Astrocyte of the spinal cord (primary cell): ENCODE measurements around the gene STK11IP.

Experiments
- DNase-seq: peaks from one replicate; pipeline ENCODE4 v3.0.0; 2011; ENCODE audit warnings: low read depth, low spot score
- H3K4me3 ChIP-seq: 2 replicates; pipeline ENCODE4 v1.5.1; 2011; ENCODE audit warnings: low read depth, mild to moderate bottlenecking, low read length, moderate library complexity
- in situ Hi-C: cut with HindIII; loops from 2 replicates; pipeline ENCODE4 v1.10.0; 2017; ENCODE audit warnings: low sequenced_read_pairs
- TF ChIP-seq, protein P1 (sequence below): IDR thresholded peaks from 2 replicates; pipeline ENCODE4 v1.5.1; 2012; ENCODE audit warnings: low read depth, mild to moderate bottlenecking, low read length, inconsistent platforms

Gene STK11IP

DNA sequence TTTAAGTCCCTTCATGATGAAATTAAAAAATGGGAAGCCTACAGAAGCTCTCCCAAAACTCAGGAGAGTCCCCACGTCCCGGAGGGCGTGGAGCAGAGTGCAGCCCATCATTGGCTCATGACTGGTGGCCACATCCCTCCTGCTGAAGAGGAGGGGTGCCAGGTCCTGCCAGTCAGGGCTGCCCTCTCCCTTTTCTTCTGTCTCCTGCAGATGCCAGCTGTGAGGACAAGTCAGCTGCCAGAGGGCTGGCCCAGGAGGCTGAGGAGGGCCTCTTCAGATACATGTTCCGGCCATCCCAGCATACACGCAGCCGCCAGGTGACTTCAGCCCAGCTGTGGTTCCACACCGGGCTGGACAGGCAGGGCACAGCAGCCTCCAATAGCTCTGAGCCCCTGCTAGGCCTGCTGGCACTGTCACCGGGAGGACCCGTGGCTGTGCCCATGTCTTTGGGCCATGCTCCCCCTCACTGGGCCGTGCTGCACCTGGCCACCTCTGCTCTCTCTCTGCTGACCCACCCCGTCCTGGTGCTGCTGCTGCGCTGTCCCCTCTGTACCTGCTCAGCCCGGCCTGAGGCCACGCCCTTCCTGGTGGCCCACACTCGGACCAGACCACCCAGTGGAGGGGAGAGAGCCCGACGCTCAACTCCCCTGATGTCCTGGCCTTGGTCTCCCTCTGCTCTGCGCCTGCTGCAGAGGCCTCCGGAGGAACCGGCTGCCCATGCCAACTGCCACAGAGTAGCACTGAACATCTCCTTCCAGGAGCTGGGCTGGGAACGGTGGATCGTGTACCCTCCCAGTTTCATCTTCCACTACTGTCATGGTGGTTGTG lies 23.0 kb upstream of the STK11IP start:
- in situ Hi-C loops: no loop called here

DNA sequence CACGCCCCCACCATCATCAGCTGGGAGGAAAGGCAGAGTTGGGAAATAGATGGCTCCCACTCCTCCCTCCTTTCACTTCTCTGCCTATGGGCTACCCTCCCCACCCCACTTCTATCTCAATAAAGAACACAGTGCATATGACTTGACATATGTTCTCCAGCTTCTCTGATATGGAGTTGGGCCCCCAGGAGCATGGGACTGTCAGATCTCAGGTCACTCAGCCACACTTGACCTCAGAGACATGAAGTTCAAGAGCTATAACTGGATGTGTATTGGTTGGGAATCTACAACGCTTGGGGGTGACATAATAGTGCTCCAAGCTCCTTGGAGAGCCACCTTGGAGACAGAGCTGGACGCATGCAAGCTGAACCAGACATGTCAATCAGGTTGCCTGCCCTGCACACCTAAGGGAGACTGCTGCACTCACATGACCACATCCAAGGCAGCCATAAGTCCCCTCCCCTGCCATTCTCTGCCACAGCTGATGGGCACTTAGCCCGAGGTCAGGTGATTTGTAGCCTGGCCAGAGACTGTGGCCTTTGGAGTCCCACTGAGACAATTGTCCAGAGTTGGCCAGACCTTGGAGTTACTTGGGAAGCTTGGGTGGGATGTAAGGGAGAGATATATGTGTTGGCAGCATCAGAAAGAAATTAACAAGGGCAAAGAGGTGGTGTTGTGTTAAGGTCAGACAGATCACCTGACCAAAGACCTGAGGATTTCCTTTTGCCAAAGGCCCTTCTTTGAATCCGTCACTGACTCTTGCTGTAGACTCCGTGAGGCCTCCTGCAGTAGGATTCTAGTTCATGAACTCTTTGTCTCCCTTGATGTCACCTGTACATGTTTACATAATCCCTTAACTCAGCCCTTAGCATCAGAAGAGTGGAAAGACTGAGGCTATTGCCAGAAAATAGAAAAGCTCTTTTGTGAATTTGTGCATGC lies 21.8 kb upstream of the STK11IP start:
- TF ChIP-seq, protein P1, sequence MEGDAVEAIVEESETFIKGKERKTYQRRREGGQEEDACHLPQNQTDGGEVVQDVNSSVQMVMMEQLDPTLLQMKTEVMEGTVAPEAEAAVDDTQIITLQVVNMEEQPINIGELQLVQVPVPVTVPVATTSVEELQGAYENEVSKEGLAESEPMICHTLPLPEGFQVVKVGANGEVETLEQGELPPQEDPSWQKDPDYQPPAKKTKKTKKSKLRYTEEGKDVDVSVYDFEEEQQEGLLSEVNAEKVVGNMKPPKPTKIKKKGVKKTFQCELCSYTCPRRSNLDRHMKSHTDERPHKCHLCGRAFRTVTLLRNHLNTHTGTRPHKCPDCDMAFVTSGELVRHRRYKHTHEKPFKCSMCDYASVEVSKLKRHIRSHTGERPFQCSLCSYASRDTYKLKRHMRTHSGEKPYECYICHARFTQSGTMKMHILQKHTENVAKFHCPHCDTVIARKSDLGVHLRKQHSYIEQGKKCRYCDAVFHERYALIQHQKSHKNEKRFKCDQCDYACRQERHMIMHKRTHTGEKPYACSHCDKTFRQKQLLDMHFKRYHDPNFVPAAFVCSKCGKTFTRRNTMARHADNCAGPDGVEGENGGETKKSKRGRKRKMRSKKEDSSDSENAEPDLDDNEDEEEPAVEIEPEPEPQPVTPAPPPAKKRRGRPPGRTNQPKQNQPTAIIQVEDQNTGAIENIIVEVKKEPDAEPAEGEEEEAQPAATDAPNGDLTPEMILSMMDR: no peak
- no peak overlapping the region for H3K4me3 ChIP-seq
- no peak for DNase-seq
- in situ Hi-C loops: no loop called here

More for the DNA sequence above, 23.0 kb upstream of the STK11IP start:
- no peak overlapping the region for H3K4me3 ChIP-seq
- TF ChIP-seq, protein P1: no peak
- no peak for DNase-seq

DNA sequence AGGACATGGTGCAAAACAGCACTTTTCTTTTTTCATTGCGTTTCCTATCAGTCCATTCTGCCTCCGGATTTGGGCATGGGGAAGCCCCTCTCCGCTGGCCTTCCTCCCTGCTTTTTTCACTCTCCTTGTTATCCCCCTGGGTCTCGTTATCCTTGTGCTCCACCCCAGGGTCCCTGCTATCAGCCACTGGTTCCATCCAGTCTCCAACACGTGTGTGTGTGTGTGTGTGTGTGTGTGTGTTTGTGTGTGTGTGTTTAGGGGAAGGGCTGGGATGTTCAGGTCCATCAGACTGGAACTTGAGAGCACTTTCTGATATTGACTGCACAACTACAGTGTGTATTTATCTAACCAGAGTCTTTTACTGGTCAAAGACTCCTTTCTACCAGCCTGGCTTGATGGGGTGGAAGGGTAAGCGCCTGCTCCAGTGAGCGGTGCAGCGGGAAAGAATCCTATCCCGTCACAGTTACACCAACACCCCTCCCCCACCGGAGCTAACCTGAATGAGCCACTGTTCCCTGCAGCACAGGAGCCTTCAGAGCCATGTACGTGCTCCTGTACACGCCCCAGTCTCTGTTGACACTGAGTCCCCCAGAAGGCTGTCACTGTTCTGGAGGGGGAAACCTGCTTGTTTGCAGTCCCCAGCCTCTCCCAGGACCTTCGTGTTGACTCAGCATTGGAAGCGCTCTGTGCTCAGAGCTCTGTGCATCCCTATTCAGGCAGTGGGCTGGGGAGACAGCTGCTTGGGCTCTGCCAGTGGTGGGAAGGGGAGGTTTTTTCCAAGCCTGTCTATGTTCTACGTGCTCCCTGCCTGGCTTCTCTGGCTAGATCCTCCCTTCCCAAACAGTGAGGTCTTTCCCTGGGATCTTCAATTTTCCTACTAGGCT lies 20.9 kb upstream of the STK11IP start:
- DNase-seq: no peak
- no peak overlapping the region for H3K4me3 ChIP-seq
- TF ChIP-seq, protein P1: no peak
- in situ Hi-C loops: no loop called here

DNA sequence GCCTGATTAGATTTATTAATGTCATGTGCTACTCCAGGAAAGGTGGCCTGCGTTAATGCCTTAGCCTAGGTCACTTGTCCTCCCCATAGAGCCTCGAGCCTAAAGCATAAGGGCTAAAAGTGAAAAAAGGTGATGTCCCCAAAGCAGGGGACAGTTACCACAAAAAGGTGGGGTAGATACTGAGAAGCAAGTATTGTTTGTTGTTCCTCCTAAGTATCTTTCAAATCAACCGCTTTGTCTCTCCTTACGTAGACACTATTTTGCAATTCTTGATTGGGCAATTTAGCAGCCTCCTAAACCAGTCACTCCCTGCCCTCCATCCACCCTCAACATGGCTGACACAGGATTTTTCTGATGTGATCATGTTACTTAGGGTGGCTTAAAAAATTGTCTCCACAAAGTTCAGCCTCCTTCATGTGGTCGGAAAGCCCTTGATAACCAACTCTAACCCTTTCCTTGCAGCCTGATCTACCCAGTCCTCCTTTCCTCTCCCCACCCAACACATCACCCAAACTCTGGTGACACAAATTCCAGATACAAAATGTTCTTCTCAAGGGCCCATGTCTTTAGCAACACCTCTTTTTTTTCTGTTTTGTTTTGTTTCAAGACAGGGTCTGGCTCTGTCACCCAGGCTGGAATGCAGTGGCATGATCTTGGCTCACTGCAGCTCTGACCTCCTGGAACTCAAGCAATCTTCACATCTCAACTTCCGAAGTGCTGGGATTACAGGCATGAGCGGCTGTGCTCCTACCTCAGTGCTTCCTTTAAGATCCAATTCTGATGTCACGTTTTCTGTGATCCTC lies 18.6 kb upstream of the STK11IP start:
- H3K4me3 ChIP-seq: no peak overlapping the region
- in situ Hi-C loops: no loop called here
- DNase-seq: no peak
- TF ChIP-seq, protein P1: no peak

DNA sequence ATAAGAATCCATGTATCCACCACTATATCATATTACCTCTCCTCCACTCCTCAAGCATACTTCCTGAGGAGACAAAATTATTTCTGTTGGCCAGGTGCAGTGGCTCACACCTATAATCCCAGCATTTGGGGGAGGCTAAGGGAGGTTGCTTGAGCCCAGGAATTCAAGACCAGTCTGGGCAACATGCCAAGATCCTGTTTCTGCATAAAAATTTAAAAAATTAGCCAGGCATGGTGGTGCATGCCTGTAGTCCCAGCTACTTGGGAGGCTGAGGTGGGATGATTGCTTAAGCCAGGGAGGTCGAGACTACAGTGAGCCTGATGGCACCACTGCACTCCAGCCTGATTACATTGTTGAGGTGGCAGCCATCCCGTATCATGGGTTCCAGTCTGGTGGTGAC lies 16.3 kb upstream of the STK11IP start:
- TF ChIP-seq, protein P1: no peak

More for the DNA sequence above, 16.3 kb upstream of the STK11IP start:
- in situ Hi-C loops: no loop called here
- no peak overlapping the region for H3K4me3 ChIP-seq
- DNase-seq: no peak
